H1 (cell line): ENCODE data around the gene ITGA5. TPM values are rescaled to one million over a fixed set of nuclear protein-coding genes. Genes with fewer than 3 reads are reported as not detected.

ENCODE experiments used
- CTCF ChIA-PET: fragments of 300-600 bp; sonication (Branson Sonifier 250); formaldehyde crosslinking; loops from one replicate; lab custom pipeline; 2021; ENCODE audit not compliant: partially characterized antibody; lab: Charles Lee
- POLR2A ChIA-PET: fragments of 300-600 bp; sonication (Branson Sonifier 250); formaldehyde crosslinking; loops from one replicate; lab custom pipeline; 2021; ENCODE audit warnings: inconsistent platforms; ENCODE audit not compliant: partially characterized antibody; lab: Charles Lee
- DNase-seq, 2 experiments: peaks; one replicate each; pipeline versions ENCODE4 v3.0.0 to v3.0.0-alpha.2; 2010 to 2022; ENCODE audit warnings: low spot score in 2 of 2, low read depth in 1 of 2, mixed read lengths in 1 of 2
- FAIRE-seq: peaks from 2 replicates; lab custom pipeline; 2011; peaks lifted over from hg19 to GRCh38; lab: Jason Lieb, UNC
- H2AFZ ChIP-seq: 2 replicates; pipeline ENCODE4 v1.8.1; 2012; ENCODE audit warnings: low read length, inconsistent platforms
- H2AK5ac ChIP-seq: 2 replicates; pipeline ENCODE4 v1.6.1; 2013; ENCODE audit warnings: low read depth, low read length
- H2BK120ac ChIP-seq: replicated peaks from 2 replicates; pipeline ENCODE3; 2013; ENCODE audit warnings: low read depth, low read length, inconsistent platforms
- H2BK12ac ChIP-seq: 2 replicates; pipeline ENCODE4 v1.6.1; 2013; ENCODE audit warnings: low read depth, low read length
- H2BK15ac ChIP-seq: 2 replicates; pipeline ENCODE4 v1.6.1; 2013; ENCODE audit warnings: low read length
- H2BK20ac ChIP-seq: 2 replicates; pipeline ENCODE4 v1.6.1; 2013; ENCODE audit warnings: low read length
- H2BK5ac ChIP-seq: 2 replicates; pipeline ENCODE4 v1.6.1; 2013; ENCODE audit warnings: low read depth, low read length
- H3K14ac ChIP-seq: 2 replicates; pipeline ENCODE4 v1.6.1; 2013; ENCODE audit warnings: inconsistent platforms; ENCODE audit not compliant: insufficient read length
- H3K18ac ChIP-seq: 2 replicates; pipeline ENCODE4 v1.6.1; 2013; ENCODE audit warnings: low read length; ENCODE audit errors: extremely low read depth
- H3K23ac ChIP-seq: 2 replicates; pipeline ENCODE4 v1.6.1; 2013; ENCODE audit warnings: inconsistent platforms; ENCODE audit not compliant: insufficient read length
- H3K23me2 ChIP-seq: 2 replicates; pipeline ENCODE4 v1.6.1; 2013; ENCODE audit warnings: low read depth, low read length
- H3K27ac ChIP-seq: 2 replicates; pipeline ENCODE4 v1.6.1; 2011; ENCODE audit warnings: low read depth, low read length, inconsistent platforms
- H3K27me3 ChIP-seq, 4 experiments: replicated peaks in 1 of 4; 1 replicate in 1 of 4; 2 replicates in 3 of 4; pipeline versions ENCODE4 v1.6.1 to v1.8.1; 2011 to 2013; ENCODE audit warnings: low read length in 3 of 4, mild to moderate bottlenecking in 3 of 4, inconsistent platforms in 2 of 4, mixed read lengths in 2 of 4, moderate library complexity in 1 of 4; ENCODE audit not compliant: control insufficient read depth in 3 of 4, insufficient read depth in 3 of 4; ENCODE audit errors: extremely low read depth in 1 of 4
- H3K36me3 ChIP-seq, 4 experiments: 2 replicates each; pipeline versions ENCODE4 v1.6.1 to v1.8.1; 2011 to 2013; ENCODE audit warnings: mild to moderate bottlenecking in 4 of 4, low read length in 3 of 4, moderate library complexity in 2 of 4, control low read depth in 1 of 4, inconsistent platforms in 1 of 4; ENCODE audit not compliant: insufficient read depth in 4 of 4, control insufficient read depth in 2 of 4
- H3K4ac ChIP-seq: replicated peaks from 2 replicates; pipeline ENCODE3; 2013; ENCODE audit warnings: low read length, low read depth, mixed read lengths, inconsistent platforms; ENCODE audit not compliant: insufficient read length
- H3K4me1 ChIP-seq, 4 experiments: replicated peaks in 1 of 4; 1 replicate in 1 of 4; 2 replicates in 3 of 4; pipeline versions ENCODE4 v1.6.1 to v1.8.1; 2011 to 2013; ENCODE audit warnings: low read length in 3 of 4, inconsistent platforms in 2 of 4, mixed read lengths in 1 of 4; ENCODE audit not compliant: insufficient read depth in 4 of 4, control insufficient read depth in 3 of 4
- H3K4me2 ChIP-seq, 2 experiments: 2 replicates each; pipeline versions ENCODE4 v1.6.1 to v1.8.1; 2011 to 2013; ENCODE audit warnings: low read depth in 2 of 2, low read length in 2 of 2, control low read depth in 1 of 2, inconsistent platforms in 1 of 2, mild to moderate bottlenecking in 1 of 2; ENCODE audit not compliant: insufficient read depth in 1 of 2
- H3K4me3 ChIP-seq, 4 experiments: fragments of 200-600, 300-600 bp in 1 of 4; sonication (generic), shearing (Covaris generic), sonication (Bioruptor Twin) in 1 of 4; 2 replicates each; pipeline versions ENCODE4 v1.5.1 to v1.8.1; 2011 to 2016; ENCODE audit warnings: low read length in 4 of 4, low read depth in 3 of 4, control low read depth in 2 of 4, inconsistent platforms in 2 of 4, mild to moderate bottlenecking in 2 of 4, mixed read lengths in 1 of 4, moderate library complexity in 1 of 4; ENCODE audit not compliant: insufficient read depth in 2 of 4; ENCODE audit errors: extremely low read depth in 1 of 4
- H3K56ac ChIP-seq: replicated peaks from 2 replicates; pipeline ENCODE3; 2013; ENCODE audit warnings: low read depth, mild to moderate bottlenecking, mixed read lengths, low read length, inconsistent platforms; ENCODE audit not compliant: insufficient read length
- H3K79me1 ChIP-seq: 2 replicates; pipeline ENCODE4 v1.6.1; 2013; ENCODE audit warnings: low read depth, low read length, control low read depth
- H3K79me2 ChIP-seq, 2 experiments: 2 replicates each; pipeline versions ENCODE4 v1.6.1 to v1.8.1; 2012 to 2013; ENCODE audit warnings: low read length in 2 of 2, mild to moderate bottlenecking in 2 of 2, inconsistent platforms in 1 of 2; ENCODE audit not compliant: insufficient read depth in 2 of 2, control insufficient read depth in 1 of 2
- H3K9ac ChIP-seq, 4 experiments: replicated peaks in 1 of 4; 1 replicate in 1 of 4; 2 replicates in 3 of 4; pipeline versions ENCODE4 v1.6.1 to v1.8.1; 2011 to 2013; ENCODE audit warnings: low read depth in 3 of 4, low read length in 3 of 4, control low read depth in 2 of 4, mild to moderate bottlenecking in 2 of 4, moderate library complexity in 2 of 4, inconsistent platforms in 1 of 4; ENCODE audit errors: extremely low read depth in 1 of 4
- H3K9me3 ChIP-seq, 2 experiments: 2 replicates each; pipeline versions ENCODE4 v1.6.1 to v1.8.1; 2012 to 2013; ENCODE audit warnings: mild to moderate bottlenecking in 2 of 2, moderate library complexity in 2 of 2, control low read depth in 1 of 2, inconsistent platforms in 1 of 2, low read depth in 1 of 2, low read length in 1 of 2, mixed read lengths in 1 of 2; ENCODE audit not compliant: insufficient read depth in 2 of 2
- H4K20me1 ChIP-seq, 2 experiments: replicated peaks in 1 of 2; 2 replicates each; pipeline versions ENCODE3 to v1.8.1; 2011 to 2013; ENCODE audit warnings: inconsistent platforms in 2 of 2, low read length in 2 of 2, mild to moderate bottlenecking in 1 of 2; ENCODE audit not compliant: insufficient read depth in 2 of 2, control insufficient read depth in 1 of 2
- H4K5ac ChIP-seq: 2 replicates; pipeline ENCODE4 v1.6.1; 2013; ENCODE audit warnings: low read length, low read depth, mixed read lengths, inconsistent platforms; ENCODE audit not compliant: insufficient read length
- H4K8ac ChIP-seq: 2 replicates; pipeline ENCODE4 v1.8.0; 2013; ENCODE audit warnings: mild to moderate bottlenecking, moderate library complexity, low read length, inconsistent platforms; ENCODE audit not compliant: insufficient read depth; ENCODE audit errors: extremely low read depth
- H4K91ac ChIP-seq: replicated peaks from 2 replicates; pipeline ENCODE3; 2013; ENCODE audit warnings: low read length, mixed read lengths, inconsistent platforms; ENCODE audit not compliant: insufficient read length
- WGBS, 2 experiments: shearing (Covaris generic) in 1 of 2; methylation state at CpG; one replicate each; pipeline versions ENCODE4 v1.1.6 to v1.1.7; 2013 to 2015; ENCODE audit warnings: low lambda C conversion rate in 2 of 2, mixed read lengths in 2 of 2, inconsistent platforms in 1 of 2, low coverage in 1 of 2, missing lambda C conversion rate in 1 of 2; ENCODE audit not compliant: insufficient replicate concordance in 2 of 2, insufficient coverage in 1 of 2, insufficient read length in 1 of 2; ENCODE audit errors: extremely low coverage in 1 of 2, missing lambda C conversion rate in 1 of 2; 5-methylcytosine and 5-hydroxymethylcytosine counted together
- polyA plus RNA-seq, 7 experiments: library from polyadenylated mRNA; depleted of rRNA in 3 of 7; stranded (reverse) in 5 of 7; unstranded in 2 of 7; fragments of >200 nt in 5 of 7; fragments of 200-250 nt in 2 of 7; gene quantifications; 1 replicate in 5 of 7; 2 replicates in 1 of 7; 4 replicates in 1 of 7; pipeline versions ENCODE4 v1.2.1 to v1.2.3, GENCODE V29; 2011 to 2013; ENCODE audit warnings: missing spikeins in 2 of 7, mixed read lengths in 2 of 7
- total RNA-seq: library from RNA; stranded (reverse); fragmentation: NEBNext Ultra II Directional; extraction: Animal tissue kit (Norgen Biotek cat#: 25700); gene quantifications from 2 replicates; pipeline ENCODE4 v1.2.1, GENCODE V29; 2021

ITGA5 gene
- total and polyA plus RNA-seq, 2 of the 8 experiments (the other 6 are each of a cell fraction or from before 2014, with no cell fraction given) = 11.6 to 19.4 TPM

DNA sequence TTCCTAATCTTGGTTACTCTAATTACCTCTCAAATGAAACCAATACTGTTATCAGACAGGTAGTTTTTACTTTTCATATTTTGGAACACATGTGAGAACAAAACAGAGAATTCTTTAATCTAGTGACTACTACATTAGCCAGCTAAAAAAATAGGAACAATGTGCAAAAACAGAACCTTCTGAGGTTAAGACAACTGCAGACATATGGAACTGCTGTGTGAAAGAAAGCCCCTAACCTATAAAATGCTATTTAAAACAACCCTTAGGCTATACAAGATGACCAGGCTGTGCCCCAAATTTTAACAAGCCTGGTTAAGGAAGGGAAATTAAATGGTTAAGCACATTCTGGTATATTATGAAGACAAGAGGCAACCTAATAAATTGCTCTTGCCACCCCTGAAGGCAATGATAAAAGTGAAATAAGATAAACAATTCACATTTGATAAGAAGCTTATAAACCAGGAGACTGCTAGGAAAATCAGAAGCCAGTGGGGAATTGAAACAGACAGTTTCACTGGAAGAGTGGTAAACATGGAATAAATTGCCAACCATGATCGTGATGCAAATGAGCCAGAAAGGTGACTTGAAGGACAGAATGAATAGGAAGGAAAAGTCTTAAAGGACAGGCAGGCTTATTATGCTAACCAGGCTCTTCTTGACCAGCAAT lies 46.9 kb upstream of the ITGA5 start:
- no peak overlapping the region for H3K23ac ChIP-seq
- no peak overlapping the region for H3K18ac ChIP-seq
- no peaks in the 10 kb centered on the region for H3K36me3 ChIP-seq
- no peaks in the 10 kb centered on the region for H4K20me1 ChIP-seq
- H2AK5ac ChIP-seq = no peak overlapping the region
- no peaks in the 10 kb centered on the region for H3K79me2 ChIP-seq
- no peak overlapping the region for H4K91ac ChIP-seq
- H3K56ac ChIP-seq = no peak overlapping the region
- peaks cover 0 to 7% (median 3%) of the 10 kb centered on the region in 4 experiments; a peak in 3 of 7 replicates for H3K27me3 ChIP-seq
- no peaks in the 10 kb centered on the region for H3K79me1 ChIP-seq
- H2BK120ac ChIP-seq = no peak overlapping the region
- no peaks in the 10 kb centered on the region for H3K4me1 ChIP-seq
- H4K8ac ChIP-seq = no peak overlapping the region
- 88% methylated on average over 1 of the region's 1 CpG; no CpG with 5 or more reads in 1 of the 2 experiments for whole genome bisulfite sequencing, 2 experiments
- POLR2A ChIA-PET = interaction anchor here (0.7 kb wide), 1 partner anchor 186 kb away, joined by 4 read pairs; the partner anchor contains the start of gene CBX5
- no peak overlapping the region for H2BK20ac ChIP-seq
- H3K14ac ChIP-seq = no peak overlapping the region
- no peak overlapping the region for H3K27ac ChIP-seq
- no peak overlapping the region for H2BK15ac ChIP-seq
- H2BK5ac ChIP-seq = no peak overlapping the region
- no peak overlapping the region for H2AFZ ChIP-seq
- H3K4me3 ChIP-seq = no peak overlapping the region
- H3K9ac ChIP-seq = no peak overlapping the region
- CTCF ChIA-PET = interaction anchor here (0.9 to 2.2 kb wide), 4 partner anchors 26 to 104 kb away, joined by 3 to 6 read pairs (median 3); no protein-coding TSS in a partner anchor
- no peak for FAIRE-seq
- no peaks in the 10 kb centered on the region for H3K9me3 ChIP-seq
- H3K23me2 ChIP-seq = no peaks in the 10 kb centered on the region
- H3K4me2 ChIP-seq = no peak overlapping the region
- DNase-seq = no peak
- no peak overlapping the region for H2BK12ac ChIP-seq
- H4K5ac ChIP-seq = no peak overlapping the region
- no peak overlapping the region for H3K4ac ChIP-seq
